ENCODE results near the gene FAM9C.
"Not testable (repeated sequence)": the region's sequence is repeated elsewhere in the genome, so short reads cannot be mapped to it uniquely, and the experiment has no call there.

Gene FAM9C

DNA sequence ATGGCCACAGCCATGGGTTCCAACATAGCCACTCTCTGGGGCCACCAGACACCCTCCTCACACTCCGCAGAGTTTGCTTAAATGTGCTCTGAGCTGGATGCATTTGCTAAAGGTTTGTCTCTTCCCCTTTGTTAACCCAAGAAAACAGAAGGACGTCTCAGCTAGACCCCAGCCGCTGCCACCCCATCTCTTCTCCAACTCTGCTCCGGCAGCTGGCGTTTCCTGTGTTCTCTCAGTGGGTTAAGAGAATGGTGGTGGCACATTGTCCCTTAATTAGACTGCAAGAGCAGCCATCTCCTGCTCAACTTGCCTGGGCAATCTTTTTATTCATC, 43.7 kb upstream of the FAM9C start:
- no peak for TF ChIP-seq CTCF (IDR thresholded peaks at IDR 0.05; ENCODE audit: control extremely low read depth, extremely low read depth, low read depth, missing control alignments)
- no peak for DNase-seq (ENCODE audit: extremely low spot score)
- POLR2A ChIA-PET: no interaction called here
- CTCF ChIA-PET: interaction anchor here (1.0 to 4.6 kb wide), 3 partner anchors 135 to 400 kb away, joined by 3 to 16 read pairs (median 4); no protein-coding TSS in a partner anchor

GRCh38 chrX:13087322-13088155, 43.1 kb upstream of the FAM9C start:
- TF ChIP-seq CTCF (IDR thresholded peaks at IDR 0.05; ENCODE audit: control extremely low read depth, extremely low read depth, low read depth, missing control alignments): no peak
- POLR2A ChIA-PET: interaction anchor here (0.9 to 2.2 kb wide), 3 partner anchors 11 to 113 kb away, joined by 3 to 19 read pairs (median 3); partner anchors contain the start of gene TMSB4X
- DNase-seq (ENCODE audit: extremely low spot score): peak; percentile 61
- CTCF ChIA-PET: interaction anchor here (0.7 to 4.6 kb wide), 6 partner anchors 12 to 141 kb away, joined by 3 to 16 read pairs (median 4); no protein-coding TSS in a partner anchor

GRCh38 chrX:13086793-13087321, 42.4 kb upstream of the FAM9C start:
- CTCF ChIA-PET: interaction anchor here (0.7 to 4.6 kb wide), 7 partner anchors 12 to 140 kb away, joined by 3 to 16 read pairs (median 3); no protein-coding TSS in a partner anchor
- POLR2A ChIA-PET: interaction anchor here (0.9 to 2.2 kb wide), 3 partner anchors 10 to 112 kb away, joined by 3 to 19 read pairs (median 3); partner anchors contain the start of gene TMSB4X
- DNase-seq (ENCODE audit: extremely low spot score): not testable (repeated sequence)

DNA sequence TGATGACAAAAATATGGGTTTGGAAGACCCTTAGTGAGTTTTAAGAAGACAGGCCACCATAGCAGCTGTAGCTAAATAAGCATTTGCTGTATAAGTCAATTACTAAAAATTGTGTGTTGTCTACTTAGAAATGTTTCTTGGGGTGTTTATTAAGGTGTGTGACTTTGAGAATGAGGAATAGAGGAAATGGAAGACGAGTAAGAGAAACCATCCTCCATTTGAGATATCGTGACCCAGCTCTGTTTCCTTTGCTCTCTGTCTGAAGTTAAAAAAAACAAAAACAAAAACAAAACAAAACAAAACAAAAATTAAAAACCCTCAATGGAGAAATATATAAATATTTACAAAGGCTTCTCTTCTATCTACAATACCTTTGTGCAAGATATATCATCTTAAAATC, 41.7 kb upstream of the FAM9C start:
- no peak for TF ChIP-seq CTCF (IDR thresholded peaks at IDR 0.05; ENCODE audit: control extremely low read depth, extremely low read depth, low read depth, missing control alignments)
- ChIA-PET POLR2A (interaction anchor here (0.5 to 2.2 kb wide), 2 partner anchors 103 to 108 kb away, joined by 3 to 19 read pairs; no protein-coding TSS in a partner anchor), CTCF (interaction anchor here (1.1 to 4.6 kb wide), 2 partner anchors 64 to 139 kb away, joined by 3 to 16 read pairs; no protein-coding TSS in a partner anchor)
- DNase-seq (ENCODE audit: extremely low spot score): no peak

DNA sequence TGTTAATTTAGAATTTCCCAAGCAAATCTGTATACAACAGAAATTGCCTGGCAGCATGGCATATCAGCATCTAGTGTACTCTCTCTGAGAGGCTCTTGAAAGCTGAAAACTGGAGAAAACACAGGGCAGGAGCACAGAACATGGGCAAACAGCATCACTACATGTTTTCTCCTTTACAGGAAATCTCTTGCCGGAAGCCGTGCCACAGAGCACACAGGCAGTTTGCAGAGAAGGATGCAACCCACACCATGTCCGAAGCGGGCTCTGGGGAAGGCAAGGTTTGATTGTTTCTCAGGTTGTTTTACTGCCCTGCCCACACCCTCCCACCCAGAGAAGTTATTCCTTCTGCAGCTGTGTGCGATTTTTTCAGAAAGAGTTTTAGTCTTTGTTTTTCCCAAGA, 41.1 kb upstream of the FAM9C start:
- POLR2A ChIA-PET: interaction anchor here (0.5 to 2.2 kb wide), 2 partner anchors 102 to 108 kb away, joined by 3 to 19 read pairs; no protein-coding TSS in a partner anchor
- TF ChIP-seq CTCF (IDR thresholded peaks at IDR 0.05; ENCODE audit: control extremely low read depth, extremely low read depth, low read depth, missing control alignments): no peak
- CTCF ChIA-PET: interaction anchor here (1.1 to 4.6 kb wide), 2 partner anchors 63 to 139 kb away, joined by 3 to 16 read pairs; no protein-coding TSS in a partner anchor
- DNase-seq (ENCODE audit: extremely low spot score): no peak

GRCh38 chrX:13084611-13085010, 40.2 kb upstream of the FAM9C start:
- ChIA-PET POLR2A (no interaction called here), CTCF (interaction anchor here (0.7 kb wide), 1 partner anchor 78 kb away, joined by 3 read pairs; no protein-coding TSS in a partner anchor)
- DNase-seq (ENCODE audit: extremely low spot score): no peak
- TF ChIP-seq CTCF (IDR thresholded peaks at IDR 0.05; ENCODE audit: control extremely low read depth, extremely low read depth, low read depth, missing control alignments): no peak

GRCh38 chrX:13083755-13084326, 39.4 kb upstream of the FAM9C start:
- CTCF ChIA-PET: interaction anchor here (0.7 kb wide), 1 partner anchor 77 kb away, joined by 3 read pairs; no protein-coding TSS in a partner anchor
- POLR2A ChIA-PET; DNase-seq (ENCODE audit: extremely low spot score): not testable (repeated sequence)

Data from GM10248 (cell line).